IPS-NIHi7 (cell line): Measurements from ENCODE around the gene TMOD1.
A peak's percentile ranks its signal among the peaks of the same experiment; 100 is the strongest.
"Not testable (repeated sequence)": the region's sequence is repeated elsewhere in the genome, so short reads cannot be mapped to it uniquely, and the experiment has no call there.

Experiments used
- DNase-seq: peaks from one replicate; pipeline ENCODE4 v3.0.0; 2012; ENCODE audit warnings: mixed read lengths; ENCODE audit errors: extremely low spot score

The TMOD1 gene

GRCh38 chr9:97498846-97499245, 2.6 kb upstream of the TMOD1 start:
- DNase-seq = not testable (repeated sequence)

GRCh38 chr9:97500263-97500662, 1.2 kb upstream of the TMOD1 start:
- no peak for DNase-seq

- DNase-seq = no peak
Measured at GRCh38 chr9:97500765-97501176, 695 bp upstream of the TMOD1 start.

- DNase-seq = peak; percentile 41
Measured at GRCh38 chr9:97501972-97502221, 431 bp downstream of the TMOD1 start.

GRCh38 chr9:97502222-97502983, 937 bp downstream of the TMOD1 start:
- peak; percentile 47 for DNase-seq

- DNase-seq = peak; percentile 39
Measured at GRCh38 chr9:97502984-97503861, 1.8 kb downstream of the TMOD1 start.

- no peak for DNase-seq
Measured at GRCh38 chr9:97503862-97504210, 2.4 kb downstream of the TMOD1 start.

GRCh38 chr9:97504381-97505216, 3.1 kb downstream of the TMOD1 start:
- DNase-seq = no peak

- no peak for DNase-seq
Measured at GRCh38 chr9:97505845-97506244, 4.4 kb downstream of the TMOD1 start.

- DNase-seq = no peak
Measured at GRCh38 chr9:97506306-97506705, 4.8 kb downstream of the TMOD1 start.

- DNase-seq = no peak
Measured at GRCh38 chr9:97506787-97507186, 5.3 kb downstream of the TMOD1 start.

- DNase-seq = no peak
Measured at GRCh38 chr9:97507428-97507984, 6.0 kb downstream of the TMOD1 start.

- DNase-seq = no peak
Measured at GRCh38 chr9:97508852-97509251, 7.4 kb downstream of the TMOD1 start.

- no peak for DNase-seq
Measured at GRCh38 chr9:97510797-97511654, 9.6 kb downstream of the TMOD1 start.

- DNase-seq = no peak
Measured at GRCh38 chr9:97511655-97512427, 10.4 kb downstream of the TMOD1 start.

- DNase-seq = no peak
Measured at GRCh38 chr9:97512966-97513560, 11.6 kb downstream of the TMOD1 start.

GRCh38 chr9:97514531-97514930, 13.1 kb downstream of the TMOD1 start:
- DNase-seq = no peak

GRCh38 chr9:97515662-97516061, 14.2 kb downstream of the TMOD1 start:
- no peak for DNase-seq

GRCh38 chr9:97516111-97516510, 14.6 kb downstream of the TMOD1 start:
- no peak for DNase-seq
